D721Med (cell line): Measurements from ENCODE around the gene RNU2-1.
"Not testable (repeated sequence)": the region's sequence is repeated elsewhere in the genome, so short reads cannot be mapped to it uniquely, and the experiment has no call there.

ENCODE experiments used
- DNase-seq: peaks from one replicate; pipeline ENCODE4 v3.0.0; 2011; ENCODE audit warnings: low spot score; ENCODE audit not compliant: insufficient read length
- FAIRE-seq: peaks from 2 replicates; lab custom pipeline; 2011; peaks lifted over from hg19 to GRCh38; lab: Jason Lieb, UNC
- CTCF ChIP-seq: IDR thresholded peaks from 2 replicates; pipeline ENCODE4 v1.5.1; 2012; ENCODE audit warnings: mild to moderate bottlenecking, control low read depth; ENCODE audit not compliant: insufficient read depth; ENCODE audit errors: missing control alignments

The RNU2-1 gene

GRCh38 chr17:43210576-43210975 lies 23.2 kb downstream of the RNU2-1 start:
- TF ChIP-seq CTCF = no peak
- no peak for DNase-seq
- no peak for FAIRE-seq

- not testable (repeated sequence) for DNase-seq, FAIRE-seq
Measured at GRCh38 chr17:43203013-43203412, 30.8 kb downstream of the RNU2-1 start.

GRCh38 chr17:43200127-43200526 lies 33.6 kb downstream of the RNU2-1 start:
- FAIRE-seq = no peak
- no peak for DNase-seq
- no peak for TF ChIP-seq CTCF

GRCh38 chr17:43199633-43200032 lies 34.1 kb downstream of the RNU2-1 start:
- no peak for DNase-seq
- no peak for FAIRE-seq
- no peak for TF ChIP-seq CTCF

GRCh38 chr17:43193251-43193650 lies 40.5 kb downstream of the RNU2-1 start:
- no peak for DNase-seq
- no peak for FAIRE-seq

GRCh38 chr17:43186656-43187055 lies 47.1 kb downstream of the RNU2-1 start:
- not testable (repeated sequence) for DNase-seq, FAIRE-seq

More at GRCh38 chr17:43193251-43193650, 40.5 kb downstream of the RNU2-1 start:
- no peak for TF ChIP-seq CTCF

- no peak for TF ChIP-seq CTCF
- DNase-seq (no peak), FAIRE-seq (no peak)
Measured at GRCh38 chr17:43183921-43184320, 49.9 kb downstream of the RNU2-1 start.
